Omental fat pad (tissue), 4 donors: Measurements from ENCODE around the gene KLHDC4. TPM values are rescaled to one million over a fixed set of nuclear protein-coding genes. Genes with fewer than 3 reads are reported as not detected.

ENCODE experiments used
- ATAC-seq: fragments of 150-250 bp; one replicate; pipeline ENCODE4 v1.9.1; 2016; ENCODE audit warnings: mild to moderate bottlenecking, moderate library complexity; ENCODE audit not compliant: low FRiP score
- DNase-seq: peaks from one replicate; pipeline ENCODE4 v3.0.0-alpha.2; 2019; ENCODE audit warnings: low spot score
- total RNA-seq, 4 donors: library from RNA; depleted of rRNA; stranded (reverse); fragments of >200 nt; gene quantifications; one replicate each; pipeline ENCODE4 v1.1.0, GENCODE V29; 2016
- TF ChIP-seq, protein P1 (sequence below), 3 donors: fragments of 450-650 bp; IDR thresholded peaks; one replicate each; pipeline ENCODE4 v1.5.1; 2016 to 2017; ENCODE audit warnings: antibody characterized with exemption in 3 of 3, mild to moderate bottlenecking in 3 of 3, moderate library complexity in 2 of 3

KLHDC4 gene
- total RNA-seq, 4 donors from 2014 or later, result 21.7 to 53.8 (median 25.5) TPM

DNA sequence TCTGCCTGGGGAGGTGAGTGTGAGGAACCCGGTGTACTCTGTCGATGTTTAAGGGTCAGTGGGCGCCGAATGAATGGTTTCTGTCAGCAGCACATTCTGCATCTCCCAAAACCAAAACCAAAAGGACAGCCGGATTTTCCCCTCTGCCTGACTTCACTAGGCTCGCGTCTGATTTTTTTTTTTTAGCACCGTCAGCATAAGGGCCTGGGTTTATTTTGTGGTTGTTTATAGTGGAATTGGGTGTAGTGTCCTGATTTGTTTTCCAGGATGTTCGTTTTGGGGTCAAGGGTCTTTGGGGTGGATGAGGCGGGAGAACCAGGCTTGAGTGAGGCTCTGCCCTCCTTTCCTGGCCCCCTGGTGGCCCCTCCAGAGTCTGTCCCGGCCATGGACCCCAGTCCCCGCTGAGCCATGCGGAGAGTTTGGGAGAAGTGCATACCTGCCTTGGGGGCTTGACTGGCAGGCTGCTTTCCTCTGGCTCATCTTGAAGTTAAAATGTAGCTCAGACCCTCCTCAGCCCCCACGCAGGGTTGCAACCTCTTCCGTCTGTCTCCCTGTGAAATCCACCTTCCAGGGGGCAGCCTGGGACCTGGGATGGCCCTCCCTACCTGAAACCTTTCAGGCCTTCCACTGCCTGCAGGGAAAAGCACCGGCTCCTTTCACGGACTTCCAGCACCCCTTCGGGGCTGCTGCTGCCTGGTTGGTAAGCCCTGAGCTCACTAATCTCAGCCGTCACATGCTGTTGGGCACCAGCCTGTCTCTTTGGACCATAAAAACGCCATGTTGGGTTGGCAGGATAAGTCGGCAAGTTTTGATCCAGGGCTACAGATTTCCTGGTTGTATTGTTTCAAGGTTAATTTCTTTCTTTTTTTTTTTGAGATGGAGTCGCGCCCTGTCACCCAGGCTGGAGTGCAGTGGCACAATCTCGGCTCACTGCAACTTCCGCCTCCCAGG lies 103.3 kb downstream of the KLHDC4 start:
- no peak for ATAC-seq
- TF ChIP-seq, protein P1, sequence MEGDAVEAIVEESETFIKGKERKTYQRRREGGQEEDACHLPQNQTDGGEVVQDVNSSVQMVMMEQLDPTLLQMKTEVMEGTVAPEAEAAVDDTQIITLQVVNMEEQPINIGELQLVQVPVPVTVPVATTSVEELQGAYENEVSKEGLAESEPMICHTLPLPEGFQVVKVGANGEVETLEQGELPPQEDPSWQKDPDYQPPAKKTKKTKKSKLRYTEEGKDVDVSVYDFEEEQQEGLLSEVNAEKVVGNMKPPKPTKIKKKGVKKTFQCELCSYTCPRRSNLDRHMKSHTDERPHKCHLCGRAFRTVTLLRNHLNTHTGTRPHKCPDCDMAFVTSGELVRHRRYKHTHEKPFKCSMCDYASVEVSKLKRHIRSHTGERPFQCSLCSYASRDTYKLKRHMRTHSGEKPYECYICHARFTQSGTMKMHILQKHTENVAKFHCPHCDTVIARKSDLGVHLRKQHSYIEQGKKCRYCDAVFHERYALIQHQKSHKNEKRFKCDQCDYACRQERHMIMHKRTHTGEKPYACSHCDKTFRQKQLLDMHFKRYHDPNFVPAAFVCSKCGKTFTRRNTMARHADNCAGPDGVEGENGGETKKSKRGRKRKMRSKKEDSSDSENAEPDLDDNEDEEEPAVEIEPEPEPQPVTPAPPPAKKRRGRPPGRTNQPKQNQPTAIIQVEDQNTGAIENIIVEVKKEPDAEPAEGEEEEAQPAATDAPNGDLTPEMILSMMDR (IDR thresholded peaks at IDR 0.05), result no peak
- no peak for DNase-seq

DNA sequence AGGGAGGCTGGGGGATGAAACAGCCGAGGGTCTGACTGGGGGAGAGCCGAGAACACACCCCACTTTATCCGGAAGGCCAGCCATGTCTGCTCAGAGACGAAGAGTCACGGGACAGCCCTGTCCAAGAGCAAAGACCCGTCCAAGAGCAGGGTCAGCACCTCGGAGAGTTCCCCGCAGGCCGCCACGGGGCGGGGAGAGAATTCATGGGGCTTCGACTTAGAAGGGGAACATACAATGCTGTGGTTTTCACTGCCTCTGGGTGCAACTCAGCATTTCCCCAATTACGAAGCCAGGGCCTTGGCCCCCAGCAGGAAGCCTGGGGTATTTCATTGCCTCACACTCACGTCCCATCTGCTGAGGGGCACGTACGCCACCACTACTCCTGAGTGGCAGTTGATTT lies 104.2 kb downstream of the KLHDC4 start:
- ATAC-seq (peak; percentile 64), DNase-seq (no peak)
- TF ChIP-seq, protein P1 (IDR thresholded peaks at IDR 0.05), result no peak

DNA sequence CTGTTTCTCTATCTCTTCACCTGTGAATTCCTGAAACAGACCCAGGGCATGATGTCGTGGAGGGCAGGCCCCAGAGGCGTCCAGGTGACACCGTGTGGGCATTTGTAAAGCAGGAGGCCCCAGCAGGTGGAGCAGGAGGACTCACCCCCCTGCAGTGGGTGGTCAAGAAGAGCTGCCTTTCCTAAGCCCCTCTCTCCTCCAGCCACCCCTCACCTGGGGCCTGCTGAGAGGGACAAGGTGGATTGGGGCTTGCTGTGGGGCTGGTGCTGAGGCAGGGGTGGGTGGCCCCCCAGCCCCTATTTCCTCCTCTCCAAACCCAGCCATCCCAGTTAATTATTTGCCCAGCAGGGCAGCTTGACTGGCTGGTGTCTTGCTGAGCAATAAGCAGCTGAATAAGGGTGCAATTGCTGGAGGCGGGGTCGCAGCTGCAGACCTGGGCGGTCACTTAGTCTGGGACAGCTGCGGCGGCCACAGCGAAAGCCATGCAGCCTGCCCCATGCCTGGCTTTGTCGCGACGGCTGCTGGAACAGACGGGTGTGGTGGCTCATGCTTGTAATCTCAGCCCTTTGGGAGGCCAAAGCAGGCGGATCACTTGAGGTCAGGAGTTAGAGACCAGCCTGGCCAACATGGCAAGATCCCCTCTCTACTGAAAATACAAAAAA lies 107.1 kb downstream of the KLHDC4 start:
- no peak for ATAC-seq
- TF ChIP-seq, protein P1 (IDR thresholded peaks at IDR 0.05), result no peak
- DNase-seq, result no peak

Other genes starting within 250 kb of the KLHDC4 start
- gene JPH3, start 163.5 kb downstream of the KLHDC4 start, total RNA-seq, result under 1 TPM in 1 of 4 donors, not detected in 3; 0.32 TPM
- 10 to 100 TPM in 1 of 4 donors, 1 to 10 TPM in 3; 1.5 to 31.8 (median 5.4) TPM for gene SLC7A5, start 103.5 kb upstream of the KLHDC4 start, total RNA-seq
- not detected for gene CA5A, start 170.5 kb upstream of the KLHDC4 start, total RNA-seq
- gene BANP, start 185.4 kb upstream of the KLHDC4 start, total RNA-seq, result 10 to 100 TPM; 20.5 to 35.8 (median 24.6) TPM